Mesothelial cell of epicardium (in vitro differentiated cells): ENCODE measurements around the gene FAM200B. TPM values are rescaled to one million over a fixed set of nuclear protein-coding genes. Genes with fewer than 3 reads are reported as not detected.

Experiments
- DNase-seq, 2 experiments: peaks; one replicate each; pipeline ENCODE4 v3.0.0; 2021; ENCODE audit warnings: low spot score in 2 of 2; ENCODE audit not compliant: unreplicated experiment in 2 of 2
- H3K27ac Mint-ChIP-seq: 2 replicates; pipeline ENCODE4 v1.8.0; 2021; ENCODE audit warnings: mixed read lengths
- H3K27me3 Mint-ChIP-seq: 2 replicates; pipeline ENCODE4 v1.8.0; 2021; ENCODE audit warnings: low read depth, mixed read lengths
- H3K36me3 Mint-ChIP-seq: 2 replicates; pipeline ENCODE4 v1.8.0; 2021; ENCODE audit warnings: mixed read lengths
- H3K4me1 Mint-ChIP-seq: 2 replicates; pipeline ENCODE4 v1.8.0; 2021; ENCODE audit warnings: mixed read lengths
- H3K4me3 Mint-ChIP-seq: 2 replicates; pipeline ENCODE4 v1.8.0; 2021; ENCODE audit warnings: mild to moderate bottlenecking, moderate library complexity, mixed read lengths
- H3K9me3 Mint-ChIP-seq: 2 replicates; pipeline ENCODE4 v1.8.0; 2021; ENCODE audit warnings: mixed read lengths
- total RNA-seq: library from RNA; stranded (reverse); gene quantifications from 3 replicates; pipeline ENCODE4 v1.2.1, GENCODE V29; 2021
- TF ChIP-seq, protein P1 (sequence below): fragments of 200-600 bp; sonication (generic); IDR thresholded peaks from one replicate; pipeline ENCODE4 v1.5.0; 2021; ENCODE audit warnings: antibody characterized with exemption; ENCODE audit not compliant: unreplicated experiment

The FAM200B gene
- total RNA-seq, 1 donor from 2014 or later: 32.0 TPM

DNA sequence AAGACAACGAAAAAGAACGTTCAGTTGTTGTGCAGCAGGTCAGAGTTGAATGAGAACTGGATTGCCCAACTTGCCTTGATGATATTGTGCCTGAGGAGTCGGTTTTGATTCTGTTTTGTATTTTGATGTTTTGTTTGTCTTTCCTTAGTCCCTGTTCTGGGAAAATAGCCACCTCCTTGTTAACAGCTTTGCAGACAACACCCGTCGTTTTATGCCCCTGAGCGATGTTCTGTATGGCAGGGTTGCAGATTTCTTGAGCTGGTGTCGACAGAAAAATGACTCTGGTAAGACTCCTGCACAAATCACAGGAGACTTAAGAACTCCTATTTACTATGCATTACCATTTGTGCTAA lies 25.7 kb downstream of the FAM200B start:
- Mint-ChIP-seq H3K9me3 (no peaks in the 10 kb centered on the region), H3K4me3 (no peak overlapping the region), H3K4me1 (peaks cover 11% of the 10 kb centered on the region), H3K27ac (no peak overlapping the region), H3K36me3 (no peaks in the 10 kb centered on the region), H3K27me3 (no peaks in the 10 kb centered on the region)
- DNase-seq: no peak
- TF ChIP-seq, protein P1, sequence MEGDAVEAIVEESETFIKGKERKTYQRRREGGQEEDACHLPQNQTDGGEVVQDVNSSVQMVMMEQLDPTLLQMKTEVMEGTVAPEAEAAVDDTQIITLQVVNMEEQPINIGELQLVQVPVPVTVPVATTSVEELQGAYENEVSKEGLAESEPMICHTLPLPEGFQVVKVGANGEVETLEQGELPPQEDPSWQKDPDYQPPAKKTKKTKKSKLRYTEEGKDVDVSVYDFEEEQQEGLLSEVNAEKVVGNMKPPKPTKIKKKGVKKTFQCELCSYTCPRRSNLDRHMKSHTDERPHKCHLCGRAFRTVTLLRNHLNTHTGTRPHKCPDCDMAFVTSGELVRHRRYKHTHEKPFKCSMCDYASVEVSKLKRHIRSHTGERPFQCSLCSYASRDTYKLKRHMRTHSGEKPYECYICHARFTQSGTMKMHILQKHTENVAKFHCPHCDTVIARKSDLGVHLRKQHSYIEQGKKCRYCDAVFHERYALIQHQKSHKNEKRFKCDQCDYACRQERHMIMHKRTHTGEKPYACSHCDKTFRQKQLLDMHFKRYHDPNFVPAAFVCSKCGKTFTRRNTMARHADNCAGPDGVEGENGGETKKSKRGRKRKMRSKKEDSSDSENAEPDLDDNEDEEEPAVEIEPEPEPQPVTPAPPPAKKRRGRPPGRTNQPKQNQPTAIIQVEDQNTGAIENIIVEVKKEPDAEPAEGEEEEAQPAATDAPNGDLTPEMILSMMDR: no peak

DNA sequence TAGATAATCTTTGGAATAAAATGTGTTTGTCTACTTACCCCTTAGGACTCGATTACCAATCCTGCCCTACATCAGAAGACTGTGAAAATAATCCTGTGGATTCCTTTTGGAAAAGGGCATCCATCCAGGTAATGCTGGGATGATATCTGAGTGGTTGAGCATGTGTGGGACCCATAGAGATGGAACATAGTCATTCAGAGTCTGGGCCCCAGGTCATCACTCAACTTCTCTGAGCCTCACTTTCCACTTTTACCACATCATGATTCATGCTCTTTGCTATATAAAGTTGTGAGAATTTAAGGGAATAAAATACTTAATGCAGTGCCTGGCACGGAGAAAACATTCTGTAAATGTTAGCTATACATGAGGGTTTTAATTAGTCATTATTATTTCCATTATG lies 30.1 kb downstream of the FAM200B start:
- Mint-ChIP-seq H3K4me3 (no peak overlapping the region), H3K9me3 (no peaks in the 10 kb centered on the region), H3K27me3 (no peaks in the 10 kb centered on the region), H3K4me1 (peaks cover 22% of the 10 kb centered on the region), H3K36me3 (no peaks in the 10 kb centered on the region), H3K27ac (no peak overlapping the region)
- no peak for DNase-seq
- TF ChIP-seq, protein P1: no peak

DNA sequence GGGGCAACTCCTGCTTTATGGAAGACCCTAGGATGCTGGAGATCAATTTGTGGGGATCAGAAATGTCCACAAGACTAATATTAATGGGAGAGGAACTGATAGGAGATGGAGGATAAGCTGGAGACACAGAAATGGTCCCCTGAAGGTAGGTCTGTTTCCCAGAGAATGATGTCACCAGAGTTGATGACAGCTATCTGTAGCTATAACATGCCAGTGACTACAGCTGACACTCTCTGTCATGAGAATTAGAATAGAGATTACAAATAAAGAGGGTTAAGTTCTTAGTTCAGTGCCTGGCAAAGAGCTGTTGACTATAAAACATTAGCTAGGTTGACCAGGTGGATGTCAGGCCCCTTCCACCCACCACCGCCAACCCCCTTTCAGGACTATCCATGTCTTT lies 30.6 kb downstream of the FAM200B start:
- Mint-ChIP-seq H3K4me3 (no peak overlapping the region), H3K4me1 (peaks cover 26% of the 10 kb centered on the region), H3K9me3 (no peaks in the 10 kb centered on the region), H3K27me3 (no peaks in the 10 kb centered on the region), H3K36me3 (no peaks in the 10 kb centered on the region), H3K27ac (no peak overlapping the region)
- no peak for DNase-seq
- TF ChIP-seq, protein P1: no peak

DNA sequence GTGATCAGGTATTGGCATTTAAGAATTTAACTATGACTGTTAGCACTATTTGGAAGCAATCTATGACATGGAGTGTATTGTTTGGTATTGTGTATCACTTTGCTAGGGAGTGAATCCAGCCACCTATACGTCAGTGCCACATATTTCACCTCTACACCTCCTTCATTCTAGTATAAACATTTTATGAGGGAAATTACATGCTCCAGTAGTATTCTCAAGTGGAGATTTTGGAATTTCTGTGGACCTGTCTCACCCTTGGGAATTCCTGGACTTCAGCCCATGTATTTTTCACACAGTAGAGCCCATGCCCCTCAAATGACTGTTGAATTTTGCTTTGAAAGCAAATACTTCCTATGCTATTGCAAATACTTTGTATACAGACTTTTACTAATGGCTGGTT lies 32.5 kb downstream of the FAM200B start:
- TF ChIP-seq, protein P1: no peak
- H3K27ac Mint-ChIP-seq: no peak overlapping the region
- DNase-seq: no peak

DNA sequence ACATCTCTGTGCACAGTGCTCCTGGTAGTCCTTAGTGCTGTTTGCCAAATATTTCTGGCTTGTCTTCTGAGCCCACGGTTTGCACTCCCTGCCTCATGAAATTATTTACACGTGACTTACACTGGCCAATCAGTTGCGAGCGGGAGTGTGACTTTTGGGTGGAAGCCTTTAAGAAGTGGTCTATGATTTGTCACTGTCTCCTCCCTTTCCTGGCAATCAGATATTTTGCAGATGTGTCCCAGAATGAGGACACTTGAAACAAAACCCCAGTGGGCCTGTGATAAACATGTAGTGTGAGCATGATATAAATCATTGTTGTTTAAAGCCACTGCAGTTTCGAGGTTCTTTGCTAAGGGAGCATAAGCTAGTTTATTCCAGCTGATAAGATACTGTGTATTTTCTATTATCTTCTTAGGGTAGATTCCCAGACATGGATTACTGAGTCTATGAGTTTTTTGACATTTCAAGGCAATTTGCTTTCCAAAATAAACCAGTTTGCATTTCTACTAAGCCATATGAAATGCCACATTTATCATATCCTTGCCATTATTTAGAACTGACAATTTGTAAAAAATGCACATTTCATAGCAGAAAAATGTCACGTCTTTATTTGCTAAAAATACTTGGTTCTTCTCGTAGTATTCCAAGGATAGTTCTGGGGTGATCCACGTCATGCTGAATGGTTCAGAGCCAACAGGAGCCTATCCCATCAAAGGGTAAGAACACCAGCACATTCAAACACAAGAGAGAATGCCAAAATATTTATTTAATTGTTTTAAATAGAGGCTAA lies 33.2 kb downstream of the FAM200B start:
- no peak for DNase-seq
- H3K4me3 Mint-ChIP-seq: no peak overlapping the region
- H3K9me3 Mint-ChIP-seq: no peaks in the 10 kb centered on the region
- TF ChIP-seq, protein P1: no peak
- no peaks in the 10 kb centered on the region for H3K27me3 Mint-ChIP-seq
- no peaks in the 10 kb centered on the region for H3K36me3 Mint-ChIP-seq
- H3K4me1 Mint-ChIP-seq: peaks cover 34% of the 10 kb centered on the region
- H3K27ac Mint-ChIP-seq: peak overlapping the region; percentile 41

More for the DNA sequence above, 32.5 kb downstream of the FAM200B start:
- no peaks in the 10 kb centered on the region for H3K27me3 Mint-ChIP-seq
- no peak overlapping the region for H3K4me3 Mint-ChIP-seq
- no peaks in the 10 kb centered on the region for H3K9me3 Mint-ChIP-seq
- H3K36me3 Mint-ChIP-seq: no peaks in the 10 kb centered on the region
- peaks cover 34% of the 10 kb centered on the region for H3K4me1 Mint-ChIP-seq
